ENCODE data around the gene ARPC1B.
"Not testable (repeated sequence)": the region's sequence is repeated elsewhere in the genome, so short reads cannot be mapped to it uniquely, and the experiment has no call there.

Gene ARPC1B

GRCh38 chr7:99355098-99355497 lies 19.4 kb upstream of the ARPC1B start:
- no peak for TF ChIP-seq CTCF (IDR thresholded peaks at IDR 0.05; ENCODE audit: low read length)
- TF ChIP-seq EZH2 (IDR thresholded peaks at IDR 0.05; ENCODE audit: borderline replicate concordance, low read length), result no peak
- Histone ChIP-seq H3K4me2 (ENCODE audit: low read length) (no peak overlapping the region), H3K9me3 (ENCODE audit: low read length) (no peaks in the 10 kb centered on the region), H3K27ac (ENCODE audit: low read depth, low read length, poor library complexity, severe bottlenecking) (no peak overlapping the region), H3K27me3 (ENCODE audit: insufficient read depth, low read length) (no peaks in the 10 kb centered on the region), H4K20me1 (ENCODE audit: insufficient read depth, low read length) (no peaks in the 10 kb centered on the region), H2AFZ (ENCODE audit: low read length) (no peak overlapping the region), H3K4me3 (ENCODE audit: low read depth, low read length, poor library complexity, severe bottlenecking) (no peak overlapping the region), H3K9ac (ENCODE audit: low read length) (no peak overlapping the region), H3K36me3 (ENCODE audit: insufficient read depth, low read length) (peaks cover 82% of the 10 kb centered on the region), H3F3A (ENCODE audit: insufficient read depth, low read length) (no peaks in the 10 kb centered on the region), H3K9me2 (ENCODE audit: low read depth, low read length) (no peaks in the 10 kb centered on the region), H3K4me1 (ENCODE audit: insufficient read depth, low read length, severe bottlenecking) (no peaks in the 10 kb centered on the region), H3K79me2 (ENCODE audit: insufficient read depth, low read length) (no peaks in the 10 kb centered on the region)

GRCh38 chr7:99357701-99358490 lies 16.6 kb upstream of the ARPC1B start:
- Histone ChIP-seq H2AFZ (ENCODE audit: low read length) (no peak overlapping the region), H3K27me3 (ENCODE audit: insufficient read depth, low read length) (no peaks in the 10 kb centered on the region), H3K4me3 (ENCODE audit: low read depth, low read length, poor library complexity, severe bottlenecking) (no peak overlapping the region), H3F3A (ENCODE audit: insufficient read depth, low read length) (0 out of 2 replicates have a peak, but pooled peaks cover 5% of the 10 kb centered on the region), H4K20me1 (ENCODE audit: insufficient read depth, low read length) (no peaks in the 10 kb centered on the region), H3K9me2 (ENCODE audit: low read depth, low read length) (no peaks in the 10 kb centered on the region), H3K79me2 (ENCODE audit: insufficient read depth, low read length) (no peaks in the 10 kb centered on the region), H3K27ac (ENCODE audit: low read depth, low read length, poor library complexity, severe bottlenecking) (no peak overlapping the region), H3K4me2 (ENCODE audit: low read length) (no peak overlapping the region), H3K9ac (ENCODE audit: low read length) (no peak overlapping the region), H3K4me1 (ENCODE audit: insufficient read depth, low read length, severe bottlenecking) (no peaks in the 10 kb centered on the region), H3K9me3 (ENCODE audit: low read length) (no peaks in the 10 kb centered on the region), H3K36me3 (ENCODE audit: insufficient read depth, low read length) (peaks cover 80% of the 10 kb centered on the region)
- TF ChIP-seq CTCF (IDR thresholded peaks at IDR 0.05; ENCODE audit: low read length), result no peak
- TF ChIP-seq EZH2 (IDR thresholded peaks at IDR 0.05; ENCODE audit: borderline replicate concordance, low read length), result no peak

GRCh38 chr7:99358521-99358920 lies 16.0 kb upstream of the ARPC1B start:
- H3K9me3 ChIP-seq (ENCODE audit: low read length); H3K9ac ChIP-seq (ENCODE audit: low read length); H2AFZ ChIP-seq (ENCODE audit: low read length); H3F3A ChIP-seq (ENCODE audit: insufficient read depth, low read length); H3K79me2 ChIP-seq (ENCODE audit: insufficient read depth, low read length); H3K9me2 ChIP-seq (ENCODE audit: low read depth, low read length); H3K4me1 ChIP-seq (ENCODE audit: insufficient read depth, low read length, severe bottlenecking); H4K20me1 ChIP-seq (ENCODE audit: insufficient read depth, low read length); H3K27ac ChIP-seq (ENCODE audit: low read depth, low read length, poor library complexity, severe bottlenecking); H3K27me3 ChIP-seq (ENCODE audit: insufficient read depth, low read length); H3K4me2 ChIP-seq (ENCODE audit: low read length); H3K4me3 ChIP-seq (ENCODE audit: low read depth, low read length, poor library complexity, severe bottlenecking): not testable (repeated sequence)
- peaks cover 85% of the 10 kb centered on the region for H3K36me3 ChIP-seq (ENCODE audit: insufficient read depth, low read length)

Measured in OCI-LY1 (cell line).